SK-N-DZ (cell line): ENCODE measurements around the gene ANP32B.

Source experiments
- DNase-seq: peaks from one replicate; pipeline ENCODE4 v3.0.0-alpha.2; 2015; ENCODE audit warnings: low spot score

ANP32B gene

DNA sequence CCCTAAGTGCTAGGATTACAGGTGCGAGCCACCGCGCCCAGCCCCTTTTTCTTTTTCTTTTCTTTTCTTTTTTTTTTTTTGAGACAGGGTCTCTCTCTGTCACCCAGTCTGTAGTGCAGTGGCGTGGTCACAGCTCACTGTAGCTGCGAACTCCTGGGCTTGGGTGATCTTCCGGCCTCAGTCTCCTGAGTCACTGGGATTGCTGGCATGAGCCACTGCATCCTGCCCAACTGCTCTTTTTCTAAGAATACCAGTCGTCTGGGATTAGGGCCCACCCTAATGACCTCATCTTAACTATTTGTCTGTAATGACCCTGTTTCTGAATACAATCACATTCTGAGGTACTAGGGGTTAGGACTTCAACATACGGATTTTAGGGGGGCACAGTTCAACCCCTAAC, 39.3 kb downstream of the ANP32B start:
- DNase-seq = no peak

DNA sequence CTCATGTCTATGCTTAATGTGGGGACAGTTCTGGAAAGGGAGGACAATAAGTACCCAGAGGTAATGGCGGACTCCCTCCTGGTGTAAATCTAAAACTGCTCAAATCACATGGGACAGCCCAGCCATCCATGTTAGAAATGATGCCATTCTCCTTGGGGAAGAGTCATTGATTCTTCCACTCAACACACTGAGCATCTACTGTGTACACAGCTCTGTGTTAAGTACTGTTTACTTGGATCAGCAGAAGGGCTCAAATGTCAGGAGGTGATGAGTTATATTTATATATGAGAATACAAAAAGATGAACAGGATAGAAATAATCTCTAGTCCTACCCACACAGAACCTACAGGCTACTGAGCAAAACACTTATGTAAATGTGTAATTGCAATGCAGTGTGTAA, 41.6 kb downstream of the ANP32B start:
- no peak for DNase-seq

DNA sequence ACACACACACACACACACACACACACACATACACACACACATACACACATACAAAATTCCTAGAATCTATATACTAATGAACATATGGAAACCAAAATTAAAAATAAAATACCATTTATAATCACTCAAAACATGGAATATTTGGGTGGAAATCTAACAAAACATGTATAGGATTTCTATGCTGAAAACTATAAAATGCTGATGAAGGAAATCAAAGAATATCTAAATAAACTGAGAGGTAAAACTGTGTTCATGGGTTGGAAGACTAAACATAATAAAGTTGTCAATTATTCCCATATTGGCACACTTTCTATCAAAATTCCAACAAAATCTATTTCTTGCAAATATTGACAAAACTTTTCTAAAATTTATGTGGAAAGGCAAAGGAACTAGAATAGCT, 48.0 kb downstream of the ANP32B start:
- DNase-seq = no peak

DNA sequence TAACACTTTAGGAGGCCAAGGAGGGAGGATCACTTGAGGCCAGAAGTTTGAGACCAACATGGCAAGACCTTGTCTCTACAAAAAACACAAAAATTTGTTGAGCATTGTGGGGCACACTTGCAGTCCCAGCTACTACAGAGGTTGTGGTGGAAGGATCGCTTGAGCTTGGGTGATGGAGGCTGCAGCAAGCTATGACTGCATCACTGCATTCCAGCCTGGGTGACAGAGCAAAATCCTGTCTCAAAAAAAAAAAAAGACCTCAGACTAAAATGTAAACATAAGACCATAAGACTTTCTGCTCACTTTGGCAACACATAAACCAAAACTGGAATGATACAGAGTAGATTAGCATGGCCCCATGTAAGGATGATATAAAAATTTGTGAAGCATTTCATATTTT, 48.8 kb downstream of the ANP32B start:
- no peak for DNase-seq

DNA sequence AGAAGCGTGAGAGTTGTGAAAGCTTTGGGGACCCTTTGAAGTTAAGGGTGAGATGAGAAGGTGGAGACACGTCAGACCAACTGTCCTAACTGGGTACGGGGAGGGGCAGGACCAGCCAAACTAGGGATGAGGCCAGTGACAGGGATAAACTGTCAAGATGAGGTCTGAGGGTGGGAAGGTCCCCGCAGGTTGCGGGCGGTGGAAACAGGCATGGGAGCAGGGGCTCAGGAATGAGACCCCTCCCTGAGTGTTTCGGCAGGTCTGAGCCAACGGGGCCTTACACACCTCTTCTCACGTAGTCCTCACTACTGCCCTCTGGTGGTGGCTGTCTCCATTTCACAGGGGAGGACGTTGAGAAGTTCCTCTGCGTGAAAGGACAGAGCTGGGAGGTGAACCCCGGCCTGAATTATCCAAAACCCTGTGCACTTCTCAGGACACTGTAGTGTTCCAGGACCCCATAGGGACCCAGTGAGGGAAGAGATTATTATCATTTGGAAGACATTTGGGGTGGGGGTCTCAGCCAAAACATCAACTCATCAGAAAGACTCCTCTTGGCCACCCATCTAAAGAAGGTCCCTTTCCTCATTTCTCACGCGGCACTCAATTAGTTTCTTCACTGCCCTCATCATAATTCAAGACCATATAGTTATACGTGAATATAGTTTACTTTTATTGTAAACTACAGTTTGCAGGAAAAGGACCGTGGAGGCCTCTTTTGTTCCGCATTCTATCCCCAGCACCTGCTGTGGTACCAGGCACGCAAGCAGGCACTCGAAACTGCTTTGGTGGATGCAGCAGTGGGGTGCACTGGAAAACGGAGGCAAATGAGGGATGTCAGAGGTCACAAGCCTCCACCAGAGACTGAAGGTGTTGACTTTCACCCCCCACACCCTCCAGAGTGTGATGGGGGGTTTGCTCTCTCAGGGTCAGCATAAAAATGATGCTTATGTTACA, 51.7 kb downstream of the ANP32B start:
- DNase-seq = peak; percentile 70

- no peak for DNase-seq
Observed at GRCh38 chr9:98037357-98037756, 54.2 kb downstream of the ANP32B start.

DNA sequence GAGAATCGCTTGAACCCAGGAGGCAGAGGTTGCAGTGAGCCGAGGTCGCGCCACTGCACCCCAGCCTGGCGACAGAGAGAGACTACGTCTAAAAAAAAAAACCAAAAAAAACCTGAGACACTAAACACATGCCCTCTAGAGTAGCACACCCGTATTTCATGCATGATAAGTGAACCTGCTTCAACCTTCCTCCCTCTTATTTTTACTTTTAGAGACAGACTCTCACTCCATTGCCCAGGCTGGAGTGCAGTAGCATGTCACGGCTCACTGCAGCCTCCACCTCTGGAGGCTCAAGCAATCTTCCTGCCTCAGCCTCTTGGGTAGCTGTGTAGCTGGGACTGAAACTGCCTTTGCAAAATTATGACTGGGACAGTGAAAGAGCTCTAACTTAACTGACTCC, 55.8 kb downstream of the ANP32B start:
- DNase-seq = no peak

GRCh38 chr9:98039607-98040017, 56.5 kb downstream of the ANP32B start:
- DNase-seq = no peak

DNA sequence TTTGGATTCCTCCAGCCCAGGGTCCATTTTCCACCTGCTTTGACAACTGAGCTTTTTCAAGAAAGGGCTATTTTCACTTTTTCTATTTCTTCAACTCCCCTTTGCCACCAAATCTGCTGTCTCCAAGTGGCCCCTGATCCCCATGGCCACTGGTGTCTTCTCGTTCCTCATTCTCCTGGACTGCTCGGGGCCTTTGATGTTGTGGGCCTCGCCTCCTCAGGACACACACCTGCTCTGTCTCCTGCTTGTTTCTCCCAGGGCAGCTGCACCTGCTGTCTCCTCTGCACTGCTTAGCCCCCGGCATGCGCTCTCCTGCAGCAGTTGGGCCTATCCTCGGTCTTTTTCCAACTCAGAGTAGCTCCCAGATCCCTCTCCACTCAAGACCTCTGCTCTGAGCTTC, 57.1 kb downstream of the ANP32B start:
- no peak for DNase-seq

DNA sequence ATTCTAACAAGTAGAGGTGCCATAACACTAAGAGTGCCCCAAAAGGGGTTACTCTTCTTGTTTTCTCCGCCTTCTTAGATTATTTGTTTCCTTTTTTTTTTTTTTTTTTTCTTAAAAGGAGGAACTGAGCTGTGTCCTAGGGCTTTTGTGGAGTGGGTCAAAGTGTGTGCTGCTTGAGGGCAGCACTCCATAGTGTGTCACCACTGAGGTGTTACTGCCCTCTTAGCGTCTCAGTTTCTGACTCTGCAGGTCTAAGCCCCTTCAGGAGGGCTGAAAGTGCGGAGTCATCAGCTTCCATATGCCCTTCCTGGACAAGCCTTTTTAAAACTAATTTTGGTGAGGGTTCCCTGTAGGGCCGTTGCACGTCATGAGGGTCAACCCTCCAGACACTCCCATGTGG, 60.8 kb downstream of the ANP32B start:
- no peak for DNase-seq

GRCh38 chr9:98045234-98046179, 62.4 kb downstream of the ANP32B start:
- DNase-seq = peak; percentile 12

GRCh38 chr9:98046180-98046543, 63.0 kb downstream of the ANP32B start:
- no peak for DNase-seq

- DNase-seq = no peak
Observed at GRCh38 chr9:98047002-98047401, 63.9 kb downstream of the ANP32B start.

- no peak for DNase-seq
Observed at GRCh38 chr9:98049288-98050072, 66.3 kb downstream of the ANP32B start.

GRCh38 chr9:98050351-98050750, 67.2 kb downstream of the ANP32B start:
- DNase-seq = no peak

- DNase-seq = no peak
Observed at GRCh38 chr9:98054376-98054951, 71.3 kb downstream of the ANP32B start.

DNA sequence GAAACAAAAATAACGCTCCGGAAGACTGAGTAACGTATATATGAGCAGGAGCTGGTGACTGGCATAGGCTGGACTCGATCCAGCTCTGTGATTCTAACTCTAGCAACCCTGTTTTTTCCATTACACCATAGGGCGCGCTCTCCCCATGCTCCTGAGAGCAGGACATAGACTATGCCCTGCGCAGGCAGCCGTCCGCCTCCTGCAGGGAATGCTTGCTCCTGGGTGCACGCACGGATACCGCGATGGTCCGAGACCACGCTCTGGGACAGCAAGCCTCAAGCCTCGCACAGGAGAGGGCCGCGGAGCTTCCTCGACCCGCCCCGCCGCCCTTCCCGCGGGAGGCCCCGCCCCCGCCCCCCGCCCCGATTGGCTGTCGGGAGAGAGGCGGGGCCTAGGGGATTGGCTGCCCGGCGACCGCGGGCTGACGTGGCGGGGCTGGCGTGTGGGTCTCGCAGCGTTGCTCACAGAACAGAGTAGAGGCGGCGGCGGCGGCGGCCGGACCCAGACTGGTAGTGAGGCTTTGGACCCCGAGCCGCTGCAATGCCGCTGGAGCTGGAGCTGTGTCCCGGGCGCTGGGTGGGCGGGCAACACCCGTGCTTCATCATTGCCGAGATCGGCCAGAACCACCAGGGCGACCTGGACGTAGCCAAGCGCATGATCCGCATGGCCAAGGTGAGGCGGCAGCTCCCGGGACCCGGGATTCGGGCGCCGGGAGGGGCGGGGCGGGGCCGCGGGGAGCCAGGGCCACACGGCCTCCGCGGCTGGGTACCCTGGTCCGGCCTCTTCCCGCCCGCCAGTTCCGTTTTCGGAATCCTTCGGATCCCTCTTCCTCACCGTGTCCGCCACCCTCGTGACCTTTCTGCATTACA, 73.4 kb downstream of the ANP32B start, which contains the start of gene NANS:
Gene NANS (plus strand): TSS at position 464 of the 869 bp plus-strand sequence. CDS start 77 bp downstream, at position 541.
- peak; percentile 95 for DNase-seq

DNA sequence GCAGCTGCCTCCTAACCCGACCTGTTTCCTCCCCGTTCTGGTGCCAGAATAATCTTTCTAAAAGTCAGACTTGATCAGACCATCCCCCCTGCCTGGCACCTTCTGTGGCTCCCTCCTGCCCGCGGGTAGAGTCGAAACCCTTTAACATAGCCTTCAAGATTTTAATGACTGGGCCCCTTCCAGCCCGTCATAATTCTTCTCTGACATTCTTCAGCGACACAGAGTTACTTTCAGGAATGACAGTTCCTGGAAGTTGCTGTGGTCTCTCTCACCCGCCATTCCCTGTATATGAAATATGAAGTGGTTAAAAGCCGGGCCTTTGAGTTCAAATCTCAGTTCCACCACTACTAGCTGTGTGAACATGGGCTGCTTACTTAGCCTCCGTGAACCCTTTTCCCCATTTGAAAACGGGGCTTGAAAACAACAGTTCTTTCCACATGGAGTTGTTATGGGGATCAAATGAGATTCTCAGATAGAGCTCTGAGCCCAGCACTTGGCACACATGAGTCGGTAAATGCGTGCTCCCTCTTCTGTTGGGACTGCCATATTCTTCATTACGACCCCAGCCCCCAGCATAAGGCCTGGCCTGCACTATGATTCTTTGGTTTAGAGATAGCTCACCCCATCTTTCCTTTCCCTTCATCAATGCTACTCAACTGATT, 74.1 kb downstream of the ANP32B start:
- DNase-seq = peak; percentile 17

GRCh38 chr9:98062161-98062560, 79.0 kb downstream of the ANP32B start:
- no peak for DNase-seq
